Astrocyte (in vitro differentiated cells and primary cell): ENCODE data around the gene LEMD1.

Experiments
- EZH2 ChIP-seq: IDR thresholded peaks from 2 replicates; pipeline ENCODE4 v1.6.1; 2012; ENCODE audit warnings: mild to moderate bottlenecking, low read length, inconsistent platforms; ENCODE audit not compliant: insufficient read depth
- TF ChIP-seq, protein P1 (sequence below): IDR thresholded peaks from 2 replicates; pipeline ENCODE4 v1.5.1; 2011; ENCODE audit warnings: low read depth, mild to moderate bottlenecking, inconsistent platforms, low read length, moderate library complexity; ENCODE audit not compliant: insufficient read depth

DNA sequence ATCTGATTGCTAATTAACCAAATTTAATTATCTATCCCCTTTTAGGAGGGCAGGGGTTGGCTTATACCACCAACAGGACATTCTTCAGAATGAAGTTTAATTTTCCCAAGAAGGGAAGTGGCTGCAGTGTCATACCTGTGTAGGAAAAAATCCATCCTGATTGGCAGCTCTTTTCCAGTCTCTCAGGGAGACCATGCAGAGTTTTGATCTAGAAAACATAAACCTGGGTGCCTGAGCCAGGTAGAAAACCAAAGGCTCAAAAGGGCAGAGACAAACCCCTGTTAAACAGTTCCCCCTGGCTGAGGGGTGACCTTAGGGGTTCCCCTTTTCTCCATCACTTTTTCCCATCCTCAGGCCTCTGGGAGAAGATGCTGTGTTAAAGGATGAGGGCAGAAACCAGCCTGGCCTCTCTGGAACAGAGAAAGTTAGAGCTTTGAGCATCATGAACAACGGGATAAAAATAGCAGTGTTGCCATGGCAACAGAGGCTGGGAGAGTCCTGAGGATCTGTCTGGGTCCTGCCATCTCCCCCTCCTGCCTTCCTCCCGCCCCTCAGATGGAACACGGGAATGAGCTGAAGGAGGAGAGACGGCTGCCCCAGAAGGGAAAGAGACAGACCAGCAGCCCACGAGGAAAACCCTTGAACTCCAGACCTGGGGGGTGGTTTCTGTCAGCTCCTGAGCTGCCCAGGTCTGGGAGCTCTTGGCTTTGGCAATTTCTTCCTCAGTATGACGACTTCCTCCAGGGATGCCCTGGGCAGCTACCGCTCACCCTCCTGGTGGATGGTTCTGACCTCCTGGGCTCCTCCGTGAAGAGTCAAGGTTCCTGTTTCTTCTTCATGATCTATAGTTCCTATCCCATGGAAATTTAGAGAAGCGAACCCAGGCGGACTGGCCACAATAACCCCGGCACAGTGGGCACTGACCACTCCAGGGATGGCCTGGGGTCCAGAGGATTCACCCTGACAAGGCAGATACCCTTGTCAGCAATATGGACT is 14.0 kb upstream of the LEMD1 start:
- TF ChIP-seq, protein P1, sequence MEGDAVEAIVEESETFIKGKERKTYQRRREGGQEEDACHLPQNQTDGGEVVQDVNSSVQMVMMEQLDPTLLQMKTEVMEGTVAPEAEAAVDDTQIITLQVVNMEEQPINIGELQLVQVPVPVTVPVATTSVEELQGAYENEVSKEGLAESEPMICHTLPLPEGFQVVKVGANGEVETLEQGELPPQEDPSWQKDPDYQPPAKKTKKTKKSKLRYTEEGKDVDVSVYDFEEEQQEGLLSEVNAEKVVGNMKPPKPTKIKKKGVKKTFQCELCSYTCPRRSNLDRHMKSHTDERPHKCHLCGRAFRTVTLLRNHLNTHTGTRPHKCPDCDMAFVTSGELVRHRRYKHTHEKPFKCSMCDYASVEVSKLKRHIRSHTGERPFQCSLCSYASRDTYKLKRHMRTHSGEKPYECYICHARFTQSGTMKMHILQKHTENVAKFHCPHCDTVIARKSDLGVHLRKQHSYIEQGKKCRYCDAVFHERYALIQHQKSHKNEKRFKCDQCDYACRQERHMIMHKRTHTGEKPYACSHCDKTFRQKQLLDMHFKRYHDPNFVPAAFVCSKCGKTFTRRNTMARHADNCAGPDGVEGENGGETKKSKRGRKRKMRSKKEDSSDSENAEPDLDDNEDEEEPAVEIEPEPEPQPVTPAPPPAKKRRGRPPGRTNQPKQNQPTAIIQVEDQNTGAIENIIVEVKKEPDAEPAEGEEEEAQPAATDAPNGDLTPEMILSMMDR, result no peak
- no peak for TF ChIP-seq EZH2
